ENCODE data around the gene SLC26A3. TPM values are rescaled to one million over a fixed set of nuclear protein-coding genes. Genes with fewer than 3 reads are reported as not detected.

Gene SLC26A3
- total and polyA plus RNA-seq, 12 donors = 0.03 to 0.50 (median 0.43) TPM; not detected in 8

DNA sequence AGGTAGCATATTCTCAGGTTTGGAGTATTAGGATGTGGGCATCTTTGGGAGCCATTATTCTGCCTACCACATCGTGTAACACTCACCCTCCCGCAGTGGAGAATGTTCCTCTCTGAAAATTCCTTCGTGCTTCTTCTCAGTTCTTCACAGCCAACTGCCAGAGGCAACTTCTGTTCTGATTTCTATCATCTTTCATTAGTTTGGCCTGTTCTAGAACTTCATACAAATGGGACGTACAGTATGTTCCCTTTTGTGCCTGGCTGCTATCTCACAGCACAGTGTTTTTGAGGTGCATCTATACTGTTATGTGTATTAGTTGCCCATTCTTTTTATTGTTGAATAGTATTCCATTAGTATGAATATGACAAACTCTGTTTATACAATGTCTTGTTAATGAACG lies 8.9 kb upstream of the SLC26A3 start:
- intact Hi-C loops (cut with DNase I) = no loop called here
- peaks cover 0 to 7% (median 0%) of the 10 kb centered on the region in 3 donors for H3K9me3 ChIP-seq (replicated peaks in 1 of 3)
- H3K4me3 ChIP-seq = no peak overlapping the region
- H3K27ac ChIP-seq = no peak overlapping the region
- TF ChIP-seq, protein P1, sequence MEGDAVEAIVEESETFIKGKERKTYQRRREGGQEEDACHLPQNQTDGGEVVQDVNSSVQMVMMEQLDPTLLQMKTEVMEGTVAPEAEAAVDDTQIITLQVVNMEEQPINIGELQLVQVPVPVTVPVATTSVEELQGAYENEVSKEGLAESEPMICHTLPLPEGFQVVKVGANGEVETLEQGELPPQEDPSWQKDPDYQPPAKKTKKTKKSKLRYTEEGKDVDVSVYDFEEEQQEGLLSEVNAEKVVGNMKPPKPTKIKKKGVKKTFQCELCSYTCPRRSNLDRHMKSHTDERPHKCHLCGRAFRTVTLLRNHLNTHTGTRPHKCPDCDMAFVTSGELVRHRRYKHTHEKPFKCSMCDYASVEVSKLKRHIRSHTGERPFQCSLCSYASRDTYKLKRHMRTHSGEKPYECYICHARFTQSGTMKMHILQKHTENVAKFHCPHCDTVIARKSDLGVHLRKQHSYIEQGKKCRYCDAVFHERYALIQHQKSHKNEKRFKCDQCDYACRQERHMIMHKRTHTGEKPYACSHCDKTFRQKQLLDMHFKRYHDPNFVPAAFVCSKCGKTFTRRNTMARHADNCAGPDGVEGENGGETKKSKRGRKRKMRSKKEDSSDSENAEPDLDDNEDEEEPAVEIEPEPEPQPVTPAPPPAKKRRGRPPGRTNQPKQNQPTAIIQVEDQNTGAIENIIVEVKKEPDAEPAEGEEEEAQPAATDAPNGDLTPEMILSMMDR (IDR thresholded peaks at IDR 0.05) = no peak
- TF ChIP-seq POLR2A (IDR thresholded peaks at IDR 0.05) = no peak
- no peaks in the 10 kb centered on the region for H3K27me3 ChIP-seq
- no peaks in the 10 kb centered on the region for H3K4me1 ChIP-seq (replicated peaks in 1 of 2)
- no peak for DNase-seq
- H3K36me3 ChIP-seq (replicated peaks in 1 of 2) = no peaks in the 10 kb centered on the region
- 78 to 85% (median 82%) methylated on average over 5 of the region's 5 CpGs for WGBS, 4 donors

DNA sequence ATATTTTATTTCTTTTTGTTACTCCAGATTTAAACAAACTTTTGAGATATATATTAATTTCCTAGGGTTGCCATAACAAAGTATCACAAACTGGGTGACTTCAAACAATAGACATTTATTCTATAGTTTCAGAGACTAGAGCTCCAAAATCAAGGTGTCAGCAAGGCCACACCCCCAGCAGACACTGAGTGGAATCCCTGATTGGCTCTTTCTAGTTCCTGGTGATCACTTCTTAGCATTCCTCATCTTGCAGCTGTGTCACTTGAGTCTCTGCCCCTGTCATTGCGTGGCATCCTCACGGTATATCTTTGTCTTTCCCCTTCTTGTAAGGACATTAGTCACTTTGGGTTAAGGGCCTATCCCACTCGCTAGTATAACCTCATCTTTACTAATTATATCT lies 7.6 kb upstream of the SLC26A3 start:
- no peaks in the 10 kb centered on the region for H3K4me1 ChIP-seq (replicated peaks in 1 of 2)
- H3K9me3 ChIP-seq (replicated peaks in 1 of 3) = peaks cover 0 to 7% (median 0%) of the 10 kb centered on the region in 3 donors
- H3K27me3 ChIP-seq = peaks cover 5% of the 10 kb centered on the region
- H3K36me3 ChIP-seq (replicated peaks in 1 of 2) = no peaks in the 10 kb centered on the region
- WGBS, 4 donors = 75 to 84% (median 80%) methylated on average over 3 of the region's 3 CpGs
- no peak for DNase-seq
- H3K27ac ChIP-seq = no peak overlapping the region
- TF ChIP-seq POLR2A (IDR thresholded peaks at IDR 0.05) = no peak
- TF ChIP-seq, protein P1 (IDR thresholded peaks at IDR 0.05) = no peak
- intact Hi-C loops (cut with DNase I) = no loop called here
- no peak overlapping the region for H3K4me3 ChIP-seq

DNA sequence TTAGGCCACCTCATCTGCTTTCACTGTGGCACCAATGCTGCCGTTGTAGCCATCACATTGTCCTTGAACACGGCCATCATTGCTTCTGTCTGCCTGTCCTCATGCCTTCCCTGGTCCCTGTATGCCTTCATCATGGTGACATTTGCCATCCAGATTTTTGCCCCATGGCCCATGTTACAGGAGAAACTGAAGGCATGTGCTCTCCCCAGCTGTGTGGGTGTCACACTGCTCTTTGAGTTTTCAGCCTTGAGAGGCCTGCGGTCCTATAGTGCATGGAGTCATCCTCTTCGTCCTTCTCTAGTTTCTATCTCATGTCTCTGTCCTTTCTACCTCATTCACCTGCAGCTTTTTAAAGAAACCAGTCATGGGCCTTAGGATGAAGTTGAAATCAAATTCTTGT lies 6.2 kb upstream of the SLC26A3 start:
- TF ChIP-seq POLR2A (IDR thresholded peaks at IDR 0.05) = no peak
- TF ChIP-seq, protein P1 (IDR thresholded peaks at IDR 0.05) = no peak
- DNase-seq = no peak
- Histone ChIP-seq H3K9me3 (replicated peaks in 1 of 3) (peaks cover 0 to 7% (median 0%) of the 10 kb centered on the region in 3 donors), H3K4me3 (no peak overlapping the region), H3K36me3 (replicated peaks in 1 of 2) (no peaks in the 10 kb centered on the region), H3K27ac (no peak overlapping the region), H3K4me1 (replicated peaks in 1 of 2) (no peaks in the 10 kb centered on the region), H3K27me3 (peaks cover 5% of the 10 kb centered on the region)
- intact Hi-C loops (cut with DNase I) = no loop called here
- WGBS, 4 donors = 80 to 84% (median 83%) methylated on average over 4 of the region's 4 CpGs

DNA sequence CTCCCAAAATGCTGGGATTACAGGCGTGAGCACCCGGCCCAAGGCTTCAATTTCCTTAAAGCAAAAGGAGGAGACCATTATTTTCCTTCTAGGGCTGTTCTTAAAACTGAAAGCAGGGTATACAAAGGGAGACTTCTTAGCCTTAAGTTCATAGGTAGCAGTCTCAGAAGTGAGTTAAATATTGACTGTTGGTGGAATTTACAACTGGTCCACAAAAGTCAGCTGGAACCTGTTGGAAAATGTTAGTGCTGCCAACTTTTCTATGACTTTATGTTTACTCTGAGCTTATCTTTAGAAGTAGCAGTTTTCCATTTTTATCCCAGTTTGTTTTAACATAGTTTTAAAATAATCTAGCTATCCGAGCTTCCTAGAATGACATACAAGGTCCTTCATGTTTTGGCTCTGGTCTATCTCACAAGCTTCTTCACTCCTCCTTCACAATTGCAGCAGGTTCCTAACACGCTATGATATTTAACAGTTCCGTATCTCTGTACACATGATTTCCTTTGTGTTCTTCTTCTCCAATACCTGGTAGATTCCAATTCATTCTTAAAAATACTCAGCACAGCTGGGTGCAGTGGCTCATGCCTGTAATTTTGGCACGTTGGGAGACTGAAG lies 3.3 kb downstream of the SLC26A3 start:
- Histone ChIP-seq H3K4me1 (replicated peaks in 1 of 2) (no peaks in the 10 kb centered on the region), H3K4me3 (no peak overlapping the region), H3K36me3 (replicated peaks in 1 of 2) (no peaks in the 10 kb centered on the region), H3K27me3 (peaks cover 4% of the 10 kb centered on the region), H3K9me3 (replicated peaks in 1 of 3) (no peaks in the 10 kb centered on the region), H3K27ac (no peak overlapping the region)
- 54 to 70% (median 58%) methylated on average over 6 of the region's 6 CpGs for WGBS, 4 donors
- DNase-seq = no peak
- TF ChIP-seq, protein P1 (IDR thresholded peaks at IDR 0.05) = no peak
- no peak for TF ChIP-seq POLR2A (IDR thresholded peaks at IDR 0.05)
- intact Hi-C loops (cut with DNase I) = no loop called here

Measured in adrenal gland (tissue), 12 donors.